Measurements from ENCODE around the gene NAIF1. TPM values are rescaled to one million over a fixed set of nuclear protein-coding genes. Genes with fewer than 3 reads are reported as not detected.

Gene NAIF1
- total RNA-seq, 2 donors from 2014 or later, result 15.7 to 16.4 TPM

DNA sequence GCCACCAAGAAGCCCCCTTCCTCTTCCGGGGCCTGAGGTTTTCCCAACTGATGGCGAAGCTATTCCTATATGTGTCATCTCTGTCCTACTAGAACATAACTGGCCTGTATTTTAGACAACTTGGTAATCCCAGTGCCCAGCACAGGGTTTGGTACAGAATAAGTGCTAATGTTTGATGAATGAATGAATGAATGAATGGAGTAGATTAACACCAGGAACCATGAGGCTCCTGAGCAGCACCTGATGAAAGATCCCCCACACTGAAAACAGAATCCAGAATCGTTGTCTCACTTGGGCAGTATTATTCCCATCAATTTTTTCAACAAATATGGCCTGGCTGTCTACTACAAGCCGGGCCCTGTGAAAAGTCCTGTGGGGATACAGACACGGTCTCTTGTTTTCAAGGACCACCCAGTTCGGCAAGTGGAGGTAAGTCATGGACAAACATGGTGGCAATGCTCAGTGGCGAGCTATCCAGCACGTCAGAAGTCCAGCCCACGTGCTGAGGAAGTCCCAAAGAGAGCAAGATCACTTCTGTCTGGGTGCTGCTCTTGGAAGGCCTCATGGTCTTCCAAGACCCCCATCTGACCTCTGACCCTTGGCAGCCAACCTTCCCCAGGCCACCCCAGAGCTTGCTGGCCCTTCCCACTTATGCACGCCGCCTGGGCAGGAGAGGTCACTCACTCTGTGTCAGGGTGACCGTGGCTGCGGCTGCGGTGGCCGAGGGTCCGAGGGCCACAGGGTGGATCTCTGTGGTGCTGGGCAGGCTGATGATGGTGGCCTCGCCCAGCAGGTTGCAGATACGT lies 1.0 kb downstream of the NAIF1 start:
- H3K27ac Mint-ChIP-seq, result no peak overlapping the region
- no peaks in the 10 kb centered on the region for H3K27me3 Mint-ChIP-seq
- no peak overlapping the region for H3K4me3 Mint-ChIP-seq
- H3K4me1 Mint-ChIP-seq (ENCODE audit: low read depth in 2 of 2), result peaks cover 30 to 37% of the 10 kb centered on the region in 2 donors
- no peaks in the 10 kb centered on the region for H3K36me3 Mint-ChIP-seq
- ATAC-seq (no peak), DNase-seq (ENCODE audit: low spot score) (no peak)
- H3K9me3 Mint-ChIP-seq, result no peaks in the 10 kb centered on the region

DNA sequence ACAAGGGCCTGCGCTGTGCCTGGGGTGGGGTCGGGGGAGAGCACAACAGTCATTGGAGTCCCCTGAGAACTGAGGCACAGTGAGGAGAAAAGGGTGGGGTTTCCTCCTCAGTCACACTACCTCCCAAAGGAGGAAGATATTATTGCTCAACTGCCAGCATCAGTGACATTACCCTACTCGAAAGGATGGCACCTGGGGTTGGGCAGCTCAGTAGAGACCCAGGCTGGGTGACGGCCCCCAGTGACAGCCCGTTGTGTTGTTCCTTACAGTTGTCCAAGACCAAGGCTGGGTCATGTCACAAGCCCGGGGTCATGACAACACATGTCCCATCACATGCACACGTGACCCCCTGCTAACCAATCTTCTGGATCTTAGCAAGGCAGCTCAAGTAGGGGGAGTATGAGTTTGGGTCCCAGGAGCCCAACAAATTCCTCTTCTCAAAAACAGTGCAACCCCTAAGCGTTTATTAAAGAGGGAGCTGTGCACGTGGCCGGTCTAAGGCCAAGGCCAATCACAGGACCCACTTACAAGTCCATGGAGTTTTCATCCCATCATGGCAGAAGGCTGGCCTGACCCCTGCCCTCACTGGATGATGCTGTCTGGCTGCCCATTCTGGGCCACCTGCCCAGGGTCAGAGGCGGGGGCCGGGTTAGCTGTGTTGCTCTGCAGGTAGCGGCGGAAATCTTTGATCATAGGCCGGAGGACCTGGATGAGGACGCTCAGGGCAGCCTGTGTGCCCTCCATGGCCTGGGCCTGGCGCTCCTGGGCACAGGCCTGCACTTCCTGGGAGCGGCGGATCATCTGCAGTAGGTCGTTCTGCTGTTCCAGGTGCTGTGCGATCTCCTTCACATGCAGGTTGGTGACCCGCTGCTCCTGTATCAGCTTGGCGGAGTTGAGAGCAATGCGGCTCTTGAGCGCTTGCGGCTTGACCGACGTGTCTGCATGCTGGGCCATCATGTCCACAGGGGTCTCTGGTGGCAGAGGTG lies 4.0 kb downstream of the NAIF1 start:
- H3K36me3 Mint-ChIP-seq, result no peaks in the 10 kb centered on the region
- H3K4me3 Mint-ChIP-seq, result no peak overlapping the region
- DNase-seq (ENCODE audit: low spot score) (no peak), ATAC-seq (no peak)
- peaks cover 18 to 26% of the 10 kb centered on the region in 2 donors for H3K4me1 Mint-ChIP-seq (ENCODE audit: low read depth in 2 of 2)
- no peaks in the 10 kb centered on the region for H3K9me3 Mint-ChIP-seq
- no peak overlapping the region for H3K27ac Mint-ChIP-seq
- H3K27me3 Mint-ChIP-seq, result no peaks in the 10 kb centered on the region

DNA sequence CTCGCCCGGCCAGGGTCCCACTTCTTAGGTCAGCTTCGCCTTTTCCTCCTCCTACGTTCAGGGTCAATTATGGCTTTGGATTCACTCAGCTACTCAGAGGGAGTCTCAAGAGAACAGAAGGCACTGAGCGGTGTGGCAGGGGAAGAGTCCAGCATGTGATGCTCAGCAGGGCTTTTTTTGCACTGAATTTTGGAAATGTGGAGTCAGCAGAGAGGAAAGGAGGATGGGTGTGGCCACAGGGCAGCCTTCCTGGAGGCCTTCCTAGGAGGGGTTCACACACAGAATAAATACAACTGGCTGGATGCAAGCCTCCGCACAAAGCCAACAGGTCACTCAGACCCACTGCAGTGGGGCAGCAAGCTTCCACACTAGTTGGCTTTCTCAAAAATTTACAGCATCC lies 4.8 kb downstream of the NAIF1 start:
- Mint-ChIP-seq H3K4me1 (ENCODE audit: low read depth in 2 of 2) (peaks cover 18 to 26% of the 10 kb centered on the region in 2 donors), H3K9me3 (no peaks in the 10 kb centered on the region), H3K27ac (peak overlapping the region in 1 of 2 donors; percentile 85), H3K4me3 (peak overlapping the region; percentile 7), H3K27me3 (no peaks in the 10 kb centered on the region), H3K36me3 (no peaks in the 10 kb centered on the region)
- DNase-seq (ENCODE audit: low spot score) (no peak), ATAC-seq (no peak)

DNA sequence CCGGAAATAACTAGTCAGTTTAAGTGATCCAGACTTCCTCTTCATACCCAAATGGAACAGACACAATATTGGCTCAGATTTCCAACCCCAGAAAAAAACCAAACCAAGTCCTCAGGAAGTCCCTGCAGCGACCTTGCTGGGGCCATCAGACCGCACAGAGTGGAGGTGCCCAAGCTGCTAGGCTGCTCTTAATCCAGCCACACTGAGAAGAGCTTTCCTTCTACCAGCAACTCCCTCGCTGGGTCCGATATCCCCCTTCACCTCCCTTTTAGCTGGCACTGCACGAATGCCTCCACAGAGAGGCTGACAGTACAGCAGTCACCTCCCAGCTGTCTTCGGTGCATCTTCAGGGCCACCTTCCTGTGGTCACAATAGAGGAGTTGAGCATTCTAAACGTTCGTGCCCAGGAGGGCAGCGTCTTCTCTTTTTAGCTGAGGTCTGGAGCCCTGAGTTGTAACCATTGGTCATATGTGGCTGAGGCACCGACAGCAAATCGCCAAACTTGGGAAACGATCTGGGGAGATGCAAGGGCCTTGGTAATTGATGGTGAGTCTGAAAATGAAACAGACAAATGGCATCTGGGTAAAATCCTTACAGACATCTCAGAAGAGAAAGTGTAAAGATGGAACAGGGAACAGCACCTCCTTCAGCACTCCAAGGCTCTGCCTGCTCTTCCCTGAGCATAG lies 5.7 kb downstream of the NAIF1 start:
- Mint-ChIP-seq H3K4me1 (ENCODE audit: low read depth in 2 of 2) (peaks cover 18 to 26% of the 10 kb centered on the region in 2 donors), H3K27me3 (no peaks in the 10 kb centered on the region), H3K27ac (peak overlapping the region; percentile 58 to 85), H3K4me3 (peak overlapping the region; percentile 66), H3K36me3 (no peaks in the 10 kb centered on the region), H3K9me3 (no peaks in the 10 kb centered on the region)
- no peak for DNase-seq (ENCODE audit: low spot score)
- ATAC-seq, result peak; percentile 35 to 57

DNA sequence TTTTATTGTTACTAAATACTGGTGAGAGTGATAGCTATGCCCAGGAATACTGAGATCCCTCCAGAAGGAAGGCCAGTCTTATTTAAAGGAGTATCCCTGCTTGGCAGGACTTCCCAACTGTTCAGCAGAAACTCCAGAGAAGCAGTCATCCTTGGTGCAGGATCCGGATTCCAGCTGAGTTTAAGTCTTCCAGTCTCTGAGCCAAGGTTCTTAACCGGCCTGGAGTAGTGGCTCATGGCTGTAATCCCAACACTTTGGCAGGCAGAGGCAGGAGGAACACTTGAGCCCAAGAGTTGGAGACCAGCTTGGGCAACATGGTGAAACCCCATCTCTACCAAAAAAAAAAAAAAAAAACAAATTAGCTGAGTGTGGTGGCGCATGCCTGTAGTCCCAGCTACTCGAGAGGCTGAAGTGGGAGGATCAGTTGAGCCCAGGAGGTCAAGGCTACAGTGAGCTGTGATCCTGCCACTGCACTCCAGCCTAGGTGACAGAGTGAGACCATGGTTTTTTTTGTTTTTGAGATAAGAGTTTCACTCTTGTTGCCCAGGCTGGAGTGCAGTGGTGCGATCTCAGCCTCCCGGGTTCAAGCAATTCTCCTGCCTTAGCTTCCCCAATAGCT lies 7.6 kb downstream of the NAIF1 start:
- no peak overlapping the region for H3K27ac Mint-ChIP-seq
- no peaks in the 10 kb centered on the region for H3K9me3 Mint-ChIP-seq
- ATAC-seq, result no peak
- H3K27me3 Mint-ChIP-seq, result no peaks in the 10 kb centered on the region
- H3K4me3 Mint-ChIP-seq, result no peak overlapping the region
- DNase-seq (ENCODE audit: low spot score), result no peak
- no peaks in the 10 kb centered on the region for H3K36me3 Mint-ChIP-seq
- peaks cover 7 to 14% of the 10 kb centered on the region in 2 donors for H3K4me1 Mint-ChIP-seq (ENCODE audit: low read depth in 2 of 2)

DNA sequence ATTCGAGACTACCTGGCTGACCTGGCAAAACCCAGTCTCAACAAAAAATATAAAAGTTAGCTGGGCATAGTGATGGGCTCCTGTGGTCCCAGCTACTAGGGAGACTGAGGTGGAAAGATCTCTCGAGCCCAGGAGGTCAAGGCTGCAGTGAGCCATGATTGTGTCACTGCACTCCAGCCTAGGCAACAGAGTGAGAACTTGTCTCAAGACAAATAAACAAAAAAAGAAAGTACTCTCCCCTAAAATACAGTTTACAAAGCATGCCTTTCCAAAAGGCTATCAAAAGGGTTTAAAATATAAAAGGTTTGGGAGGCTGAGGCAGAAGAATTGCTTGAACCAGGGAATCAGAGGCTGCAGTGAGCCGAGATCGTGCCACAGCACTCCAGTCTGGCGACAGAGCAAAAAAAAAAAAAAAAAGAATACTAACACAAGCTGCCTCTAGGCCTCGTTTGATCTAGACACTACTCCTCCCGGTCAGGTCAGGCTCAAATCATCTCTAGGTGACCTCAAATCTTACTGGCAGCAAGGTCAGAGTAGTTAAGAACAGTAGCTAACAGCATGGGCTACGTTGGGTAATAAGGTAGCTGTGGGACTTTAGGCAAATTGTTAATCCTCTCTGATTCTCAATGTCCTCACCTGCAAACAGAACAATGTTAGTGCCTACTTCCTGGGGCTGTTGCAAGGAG lies 9.3 kb downstream of the NAIF1 start:
- no peaks in the 10 kb centered on the region for H3K36me3 Mint-ChIP-seq
- no peaks in the 10 kb centered on the region for H3K27me3 Mint-ChIP-seq
- H3K4me1 Mint-ChIP-seq (ENCODE audit: low read depth in 2 of 2), result peaks cover 9 to 14% of the 10 kb centered on the region in 2 donors
- ATAC-seq, result no peak
- no peak for DNase-seq (ENCODE audit: low spot score)
- no peak overlapping the region for H3K27ac Mint-ChIP-seq
- no peak overlapping the region for H3K4me3 Mint-ChIP-seq
- H3K9me3 Mint-ChIP-seq, result no peaks in the 10 kb centered on the region

DNA sequence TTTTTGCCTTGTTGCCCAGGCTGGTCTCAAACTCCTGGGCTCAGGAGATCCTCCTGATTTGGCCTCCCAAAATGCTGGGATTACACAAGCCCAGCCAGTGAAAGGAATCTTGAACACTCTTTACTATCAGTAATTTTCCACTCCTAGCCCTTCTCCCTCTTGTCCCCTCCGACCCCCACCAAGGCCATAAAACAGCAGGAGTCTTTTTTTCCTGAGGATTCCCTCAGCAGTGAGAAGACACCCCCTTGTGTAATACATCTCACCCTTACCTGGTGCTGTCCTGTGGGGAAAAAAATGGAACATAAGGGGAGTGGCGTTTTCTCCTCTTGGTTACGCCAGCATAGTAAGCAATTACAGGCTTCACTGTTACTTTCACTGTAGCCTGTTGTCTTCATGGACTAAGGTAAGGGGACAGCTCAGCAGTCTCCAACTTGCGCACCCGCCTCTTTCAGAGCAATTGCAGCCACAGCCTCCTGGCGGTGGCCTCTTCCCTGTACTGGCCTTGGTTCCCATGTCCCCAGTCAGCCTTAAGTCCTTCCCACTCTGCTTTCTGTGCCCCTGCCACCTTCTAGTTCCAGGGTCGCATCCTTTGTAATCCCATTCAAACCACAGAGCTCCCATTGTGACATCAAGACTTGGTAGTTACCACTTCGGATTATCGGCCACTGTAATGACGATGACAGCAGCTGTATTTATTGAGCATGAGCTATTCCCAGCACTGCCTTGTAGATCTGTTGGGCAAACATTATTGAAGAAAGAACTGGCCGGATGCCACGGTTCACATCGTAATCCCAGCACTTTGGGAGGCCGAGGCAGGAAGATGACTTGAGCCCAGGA lies 10.0 kb downstream of the NAIF1 start:
- no peaks in the 10 kb centered on the region for H3K36me3 Mint-ChIP-seq
- DNase-seq (ENCODE audit: low spot score) (no peak), ATAC-seq (no peak)
- no peak overlapping the region for H3K4me3 Mint-ChIP-seq
- no peak overlapping the region for H3K27ac Mint-ChIP-seq
- no peaks in the 10 kb centered on the region for H3K27me3 Mint-ChIP-seq
- H3K9me3 Mint-ChIP-seq, result no peaks in the 10 kb centered on the region
- H3K4me1 Mint-ChIP-seq (ENCODE audit: low read depth in 2 of 2), result peaks cover 9 to 12% of the 10 kb centered on the region in 2 donors

DNA sequence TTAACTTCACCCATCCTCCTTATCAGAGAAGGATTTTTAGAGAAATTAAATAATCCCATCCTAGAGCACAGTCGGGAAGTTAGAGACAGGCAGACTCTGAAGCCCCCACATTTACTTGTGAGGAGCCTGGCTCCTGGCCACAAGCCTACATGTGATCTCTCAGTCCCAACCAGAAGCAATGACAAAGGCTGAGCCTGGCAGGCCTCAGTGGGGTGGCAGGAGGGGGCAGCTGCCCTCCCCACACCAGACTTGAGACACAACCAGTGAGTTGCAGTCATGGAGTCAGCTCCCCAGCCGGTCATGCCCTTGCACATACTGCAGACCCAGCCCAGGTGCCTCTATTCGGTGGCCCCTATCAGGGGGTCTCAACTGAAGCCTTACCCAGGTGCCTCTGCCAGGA lies 11.0 kb downstream of the NAIF1 start:
- no peak for DNase-seq (ENCODE audit: low spot score)

DNA sequence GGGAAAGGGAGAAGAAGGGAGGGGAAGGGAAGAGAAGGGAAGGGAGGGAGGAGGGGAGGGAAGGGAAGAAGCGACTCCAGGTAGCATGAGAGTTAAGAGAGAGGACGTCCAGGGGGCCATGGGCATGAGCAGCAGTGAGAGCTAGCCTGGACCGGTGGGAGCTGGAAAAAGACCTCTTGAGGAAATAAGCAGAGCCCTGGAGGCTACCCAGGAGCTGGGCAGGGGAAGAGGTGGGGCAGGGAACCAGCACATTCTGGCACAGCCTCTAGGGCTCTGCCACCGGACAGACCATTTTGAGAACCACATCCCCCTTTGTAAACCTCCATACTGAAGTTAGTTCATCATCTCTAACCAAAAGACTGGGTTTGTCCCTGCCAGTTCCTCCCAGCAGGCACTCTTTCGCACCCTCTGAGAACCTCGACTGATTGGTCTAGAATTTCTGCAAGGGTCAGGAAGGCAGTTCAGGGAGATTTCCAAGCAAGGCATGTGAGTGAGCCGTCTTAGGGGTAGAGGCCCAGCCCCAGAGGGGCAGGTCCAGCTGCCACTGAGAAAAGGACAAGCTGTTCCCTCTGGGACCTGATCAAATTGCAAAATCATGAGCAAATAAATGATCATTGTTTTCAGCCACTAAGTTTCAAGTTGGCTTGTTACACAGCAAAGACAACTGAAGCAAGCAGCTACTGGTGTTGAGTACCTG lies 11.6 kb downstream of the NAIF1 start:
- Mint-ChIP-seq H3K4me3 (no peak overlapping the region), H3K27ac (no peak overlapping the region), H3K9me3 (no peaks in the 10 kb centered on the region), H3K36me3 (no peaks in the 10 kb centered on the region), H3K4me1 (ENCODE audit: low read depth in 2 of 2) (peaks cover 0 to 2% of the 10 kb centered on the region in 2 donors), H3K27me3 (no peaks in the 10 kb centered on the region)
- ATAC-seq (peak in 1 of 2 donors; percentile 11), DNase-seq (ENCODE audit: low spot score) (no peak)

More for the DNA sequence above, 11.0 kb downstream of the NAIF1 start:
- Mint-ChIP-seq H3K27me3 (no peaks in the 10 kb centered on the region), H3K9me3 (no peaks in the 10 kb centered on the region), H3K4me1 (ENCODE audit: low read depth in 2 of 2) (peaks cover 2 to 3% of the 10 kb centered on the region in 2 donors), H3K36me3 (no peaks in the 10 kb centered on the region), H3K27ac (no peak overlapping the region), H3K4me3 (no peak overlapping the region)
- no peak for ATAC-seq

DNA sequence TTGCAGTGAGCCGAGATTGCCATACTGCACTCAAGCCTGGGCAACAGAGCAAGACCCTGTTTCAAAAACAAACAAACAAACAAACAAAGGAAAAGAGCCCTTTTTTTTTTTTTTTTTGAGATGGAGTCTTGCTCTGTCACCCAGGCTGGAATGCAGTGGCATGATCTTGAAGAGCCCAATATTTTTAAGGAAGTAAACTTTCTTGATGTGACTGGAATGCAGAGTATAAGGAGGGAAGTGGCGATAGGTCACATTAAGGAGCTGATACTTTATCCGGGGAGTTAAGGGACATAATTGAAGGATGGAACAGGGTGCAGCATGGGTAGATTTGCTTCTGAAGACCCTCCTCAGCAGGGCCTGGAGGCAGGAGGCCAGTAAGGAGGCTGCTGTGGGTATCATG lies 13.0 kb downstream of the NAIF1 start:
- ATAC-seq (no peak), DNase-seq (ENCODE audit: low spot score) (no peak)
- H3K4me1 Mint-ChIP-seq (ENCODE audit: low read depth in 2 of 2), result peaks cover 0 to 2% of the 10 kb centered on the region in 2 donors
- no peaks in the 10 kb centered on the region for H3K36me3 Mint-ChIP-seq
- H3K9me3 Mint-ChIP-seq, result no peaks in the 10 kb centered on the region
- no peak overlapping the region for H3K4me3 Mint-ChIP-seq
- H3K27ac Mint-ChIP-seq, result no peak overlapping the region
- no peaks in the 10 kb centered on the region for H3K27me3 Mint-ChIP-seq

DNA sequence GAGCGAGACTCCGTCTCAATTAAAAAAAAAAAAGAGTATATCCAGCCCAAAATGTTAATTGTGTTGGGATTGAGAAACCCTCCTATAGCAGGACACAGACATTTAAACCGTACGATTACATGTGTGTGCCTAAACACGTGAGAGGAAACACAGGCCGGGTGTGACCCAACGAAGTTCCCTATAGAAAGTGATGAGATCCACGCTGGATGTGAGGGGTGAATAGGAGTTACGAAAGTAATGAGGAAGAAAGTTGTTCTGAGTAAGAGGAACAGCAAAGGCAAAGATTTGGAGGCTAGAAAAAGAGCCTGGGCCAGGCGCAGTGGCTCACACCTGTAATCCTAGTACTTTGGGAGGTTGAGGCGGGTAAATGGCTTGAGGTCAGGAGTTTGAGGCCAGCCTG lies 13.6 kb downstream of the NAIF1 start:
- DNase-seq (ENCODE audit: low spot score) (no peak), ATAC-seq (no peak)
- Mint-ChIP-seq H3K27ac (no peak overlapping the region), H3K36me3 (no peaks in the 10 kb centered on the region), H3K4me1 (ENCODE audit: low read depth in 2 of 2) (peaks cover 0 to 2% of the 10 kb centered on the region in 2 donors), H3K9me3 (no peaks in the 10 kb centered on the region), H3K27me3 (no peaks in the 10 kb centered on the region), H3K4me3 (no peak overlapping the region)
